GM12878 (cell line): Measurements from ENCODE around the gene TOR1A. TPM values are rescaled to one million over a fixed set of nuclear protein-coding genes. Genes with fewer than 3 reads are reported as not detected.

Experiments
- BRCA1 ChIP-seq: IDR thresholded peaks from 2 replicates; pipeline ENCODE4 v1.6.1; 2011; ENCODE audit warnings: low read depth, low read length, improper control_type of control experiment
- CBX5 ChIP-seq: sonication (generic); IDR thresholded peaks from 2 replicates; pipeline ENCODE4 v1.6.1; 2016; ENCODE audit warnings: low read depth, moderate library complexity, mild to moderate bottlenecking, inconsistent platforms
- CREB1 ChIP-seq: IDR thresholded peaks from 2 replicates; pipeline ENCODE4 v1.6.1; 2012; ENCODE audit warnings: low read depth, mild to moderate bottlenecking, inconsistent platforms
- DPF2 ChIP-seq: fragments of 450-650 bp; IDR thresholded peaks from 2 replicates; pipeline ENCODE4 v1.6.1; 2017; ENCODE audit warnings: mild to moderate bottlenecking
- GABPA ChIP-seq: IDR thresholded peaks from 2 replicates; pipeline ENCODE4 v1.6.1; 2014; ENCODE audit warnings: antibody characterized with exemption, low read depth, mild to moderate bottlenecking, inconsistent platforms
- NR2C1 ChIP-seq: fragments of 450-650 bp; IDR thresholded peaks from 2 replicates; pipeline ENCODE4 v1.6.1; 2017; ENCODE audit warnings: antibody characterized with exemption, mild to moderate bottlenecking, moderate library complexity
- PAX5 ChIP-seq: IDR thresholded peaks from 2 replicates; pipeline ENCODE4 v1.6.1; 2011; ENCODE audit warnings: low read depth, low read length, borderline replicate concordance
- POLR2A ChIP-seq: IDR thresholded peaks from 2 replicates; pipeline ENCODE4 v1.6.1; 2011; ENCODE audit warnings: low read depth, mild to moderate bottlenecking, low read length
- POLR2AphosphoS2 ChIP-seq: IDR thresholded peaks from 2 replicates; pipeline ENCODE4 v1.6.1; 2011; ENCODE audit warnings: low read depth, mild to moderate bottlenecking, low read length, improper control_type of control experiment, moderate library complexity
- POU2F2 ChIP-seq: IDR thresholded peaks from 3 replicates; pipeline ENCODE4 v1.6.1; 2011; ENCODE audit warnings: low read depth, mild to moderate bottlenecking, low read length, borderline replicate concordance
- TAF1 ChIP-seq: IDR thresholded peaks from 2 replicates; pipeline ENCODE4 v1.6.1; 2011; ENCODE audit warnings: mild to moderate bottlenecking, low read depth, low read length, borderline replicate concordance
- TBL1XR1 ChIP-seq: IDR thresholded peaks from 2 replicates; pipeline ENCODE4 v1.6.1; 2012; ENCODE audit warnings: low read depth, low read length, improper control_type of control experiment
- YY1 ChIP-seq: IDR thresholded peaks from 2 replicates; pipeline ENCODE4 v1.6.1; 2011; ENCODE audit warnings: low read depth, mild to moderate bottlenecking, low read length
- ZBTB33 ChIP-seq: fragments of 450-650 bp; IDR thresholded peaks from 2 replicates; pipeline ENCODE4 v1.6.1; 2017; ENCODE audit warnings: mild to moderate bottlenecking
- ZNF24 ChIP-seq: fragments of 450-650 bp; IDR thresholded peaks from 2 replicates; pipeline ENCODE4 v1.6.1; 2017; ENCODE audit warnings: antibody characterized with exemption, mild to moderate bottlenecking
- ZNF274 ChIP-seq: IDR thresholded peaks from one replicate; pipeline ENCODE4 v1.8.0; 2011; ENCODE audit not compliant: insufficient read length, insufficient read depth
- polyA plus RNA-seq, 11 experiments: library from polyadenylated mRNA; depleted of rRNA in 4 of 11; unstranded in 6 of 11; stranded (reverse) in 5 of 11; fragments of >200 nt; fragmentation: Nextera tagmentation in 4 of 11; fragmentation: Illumina TruSeq in 1 of 11; extraction: Ambion mirVana in 4 of 11; extraction: Trizol in 1 of 11; gene quantifications; 1 replicate in 1 of 11; 2 replicates in 10 of 11; pipeline versions ENCODE4 v1.2.1 to v1.2.3, GENCODE V29; 2011 to 2016; ENCODE audit warnings: inconsistent platforms in 2 of 11, missing spikeins in 2 of 11, low read depth in 1 of 11
- total RNA-seq, 4 experiments: library from RNA; depleted of rRNA in 3 of 4; stranded (reverse); fragments of >200 nt in 3 of 4; fragmentation: Illumina TruSeq in 1 of 4; extraction: Trizol in 1 of 4; gene quantifications; 2 replicates each; pipeline versions ENCODE4 v1.2.1 to v1.2.3, GENCODE V29; 2013 to 2021
- TF ChIP-seq, protein P1 (sequence below): fragments of 450-650 bp; IDR thresholded peaks from 2 replicates; pipeline ENCODE4 v1.6.1; 2017; ENCODE audit warnings: mild to moderate bottlenecking, low read depth, inconsistent platforms; ENCODE audit not compliant: poor library complexity, severe bottlenecking

The TOR1A gene
- total and polyA plus RNA-seq, 10 of the 15 experiments (the other 5 are each of a cell fraction or from before 2014, with no cell fraction given) = 3.2 to 60.8 (median 38.6) TPM

GRCh38 chr9:129835128-129835859 is 11.4 kb upstream of the TOR1A start, which contains the start of the genes C9orf78 and USP20 (continued):
- peak; percentile 69; the same call in 1 of the 2 replicates for TF ChIP-seq POLR2AphosphoS2
- no peak; the same call in 2 of the 3 replicates for TF ChIP-seq POU2F2
- peak; percentile 72; the same call in 1 of the 2 replicates for TF ChIP-seq TAF1
- peak; percentile 97 for TF ChIP-seq CREB1
- TF ChIP-seq DPF2 = peak; percentile 94
- TF ChIP-seq ZBTB33 = no peak
- TF ChIP-seq TBL1XR1 = no peak
- peak; percentile 66; the same call in 1 of the 2 replicates for TF ChIP-seq GABPA
- TF ChIP-seq ZNF274 = no peak
- no peak for TF ChIP-seq CBX5
- TF ChIP-seq ZNF24 = 0 out of 2 replicates have a peak, but pooled peaks have one; percentile 6
- TF ChIP-seq PAX5 = 0 out of 2 replicates have a peak, but pooled peaks have one; percentile 27
- TF ChIP-seq POLR2A = peak; percentile 95
- no peak for TF ChIP-seq NR2C1
- TF ChIP-seq BRCA1 = no peak
- TF ChIP-seq YY1 = peak; percentile 81
- TF ChIP-seq, protein P1, sequence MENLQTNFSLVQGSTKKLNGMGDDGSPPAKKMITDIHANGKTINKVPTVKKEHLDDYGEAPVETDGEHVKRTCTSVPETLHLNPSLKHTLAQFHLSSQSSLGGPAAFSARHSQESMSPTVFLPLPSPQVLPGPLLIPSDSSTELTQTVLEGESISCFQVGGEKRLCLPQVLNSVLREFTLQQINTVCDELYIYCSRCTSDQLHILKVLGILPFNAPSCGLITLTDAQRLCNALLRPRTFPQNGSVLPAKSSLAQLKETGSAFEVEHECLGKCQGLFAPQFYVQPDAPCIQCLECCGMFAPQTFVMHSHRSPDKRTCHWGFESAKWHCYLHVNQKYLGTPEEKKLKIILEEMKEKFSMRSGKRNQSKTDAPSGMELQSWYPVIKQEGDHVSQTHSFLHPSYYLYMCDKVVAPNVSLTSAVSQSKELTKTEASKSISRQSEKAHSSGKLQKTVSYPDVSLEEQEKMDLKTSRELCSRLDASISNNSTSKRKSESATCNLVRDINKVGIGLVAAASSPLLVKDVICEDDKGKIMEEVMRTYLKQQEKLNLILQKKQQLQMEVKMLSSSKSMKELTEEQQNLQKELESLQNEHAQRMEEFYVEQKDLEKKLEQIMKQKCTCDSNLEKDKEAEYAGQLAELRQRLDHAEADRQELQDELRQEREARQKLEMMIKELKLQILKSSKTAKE = no peak
- TF ChIP-seq, all 136 proteins: peak for 40
